Measurements from ENCODE around the gene TRIM8. TPM values are rescaled to one million over a fixed set of nuclear protein-coding genes. Genes with fewer than 3 reads are reported as not detected.
A peak's percentile ranks its signal among the peaks of the same experiment; 100 is the strongest.

The TRIM8 gene
- total RNA-seq, 6 experiments from 2014 or later = 34.7 to 99.8 (median 41.2) TPM

- WGBS (ENCODE audit: insufficient coverage, low coverage, low lambda C conversion rate, missing lambda C conversion rate) = 35% methylated on average over 5 of the region's 9 CpGs
- Histone ChIP-seq H3K4me1 (peaks cover 0 to 26% (median 8%) of the 10 kb centered on the region in 4 donors), H3K4me3 (no peak overlapping the region), H3K27me3 (no peaks in the 10 kb centered on the region), H3K36me3 (no peaks in the 10 kb centered on the region), H3K27ac (peak overlapping the region; percentile 27 to 93 (median 73)), H3K9me3 (no peaks in the 10 kb centered on the region)
- peak; percentile 75 to 92 (median 88) for ATAC-seq
- intact Hi-C loops (cut with DNase I) = no loop called here
- TF ChIP-seq, protein P1, sequence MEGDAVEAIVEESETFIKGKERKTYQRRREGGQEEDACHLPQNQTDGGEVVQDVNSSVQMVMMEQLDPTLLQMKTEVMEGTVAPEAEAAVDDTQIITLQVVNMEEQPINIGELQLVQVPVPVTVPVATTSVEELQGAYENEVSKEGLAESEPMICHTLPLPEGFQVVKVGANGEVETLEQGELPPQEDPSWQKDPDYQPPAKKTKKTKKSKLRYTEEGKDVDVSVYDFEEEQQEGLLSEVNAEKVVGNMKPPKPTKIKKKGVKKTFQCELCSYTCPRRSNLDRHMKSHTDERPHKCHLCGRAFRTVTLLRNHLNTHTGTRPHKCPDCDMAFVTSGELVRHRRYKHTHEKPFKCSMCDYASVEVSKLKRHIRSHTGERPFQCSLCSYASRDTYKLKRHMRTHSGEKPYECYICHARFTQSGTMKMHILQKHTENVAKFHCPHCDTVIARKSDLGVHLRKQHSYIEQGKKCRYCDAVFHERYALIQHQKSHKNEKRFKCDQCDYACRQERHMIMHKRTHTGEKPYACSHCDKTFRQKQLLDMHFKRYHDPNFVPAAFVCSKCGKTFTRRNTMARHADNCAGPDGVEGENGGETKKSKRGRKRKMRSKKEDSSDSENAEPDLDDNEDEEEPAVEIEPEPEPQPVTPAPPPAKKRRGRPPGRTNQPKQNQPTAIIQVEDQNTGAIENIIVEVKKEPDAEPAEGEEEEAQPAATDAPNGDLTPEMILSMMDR (IDR thresholded peaks at IDR 0.05) = no peak
- TF ChIP-seq POLR2A (IDR thresholded peaks at IDR 0.05) = no peak
- peak in 2 of 3 donors; percentile 84 to 88 for DNase-seq
Observed at GRCh38 chr10:102627736-102628293, 16.5 kb upstream of the TRIM8 start.

DNA sequence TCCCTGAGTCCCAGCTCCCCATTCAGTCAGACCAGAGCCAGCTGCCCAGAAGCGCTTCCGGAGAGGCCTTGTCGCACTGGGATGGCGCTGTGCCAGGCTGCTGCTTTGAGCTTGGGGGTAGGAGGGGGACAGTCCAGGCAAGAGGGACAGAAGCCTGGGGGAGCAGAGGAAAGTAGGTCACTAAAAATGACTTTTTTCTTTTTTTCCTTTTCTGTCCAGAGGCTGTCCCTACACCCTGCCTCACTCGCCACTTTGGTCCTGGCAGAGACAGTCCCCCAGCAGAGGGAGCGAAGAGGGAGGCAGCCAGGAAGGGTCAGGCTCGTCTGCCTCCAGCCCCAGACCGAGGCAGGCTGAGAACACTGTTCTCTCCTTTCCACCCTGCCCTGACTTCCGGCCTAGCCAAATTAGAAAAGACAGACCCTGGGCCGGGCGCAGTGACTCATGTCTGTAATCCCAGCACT is 15.8 kb upstream of the TRIM8 start:
- Histone ChIP-seq H3K27me3 (no peaks in the 10 kb centered on the region), H3K4me3 (no peak overlapping the region), H3K9me3 (no peaks in the 10 kb centered on the region), H3K36me3 (no peaks in the 10 kb centered on the region), H3K4me1 (peaks cover 0 to 28% (median 8%) of the 10 kb centered on the region in 4 donors), H3K27ac (peak overlapping the region; percentile 27 to 93 (median 73))
- ATAC-seq (peak; percentile 14 to 38 (median 26)), DNase-seq (peak; percentile 70 to 75 (median 72))
- no peak for TF ChIP-seq POLR2A (IDR thresholded peaks at IDR 0.05)
- TF ChIP-seq, protein P1 (IDR thresholded peaks at IDR 0.05) = no peak
- WGBS (ENCODE audit: insufficient coverage, low coverage, low lambda C conversion rate, missing lambda C conversion rate) = 54% methylated on average over 6 of the region's 11 CpGs
- intact Hi-C loops (cut with DNase I) = no loop called here

DNA sequence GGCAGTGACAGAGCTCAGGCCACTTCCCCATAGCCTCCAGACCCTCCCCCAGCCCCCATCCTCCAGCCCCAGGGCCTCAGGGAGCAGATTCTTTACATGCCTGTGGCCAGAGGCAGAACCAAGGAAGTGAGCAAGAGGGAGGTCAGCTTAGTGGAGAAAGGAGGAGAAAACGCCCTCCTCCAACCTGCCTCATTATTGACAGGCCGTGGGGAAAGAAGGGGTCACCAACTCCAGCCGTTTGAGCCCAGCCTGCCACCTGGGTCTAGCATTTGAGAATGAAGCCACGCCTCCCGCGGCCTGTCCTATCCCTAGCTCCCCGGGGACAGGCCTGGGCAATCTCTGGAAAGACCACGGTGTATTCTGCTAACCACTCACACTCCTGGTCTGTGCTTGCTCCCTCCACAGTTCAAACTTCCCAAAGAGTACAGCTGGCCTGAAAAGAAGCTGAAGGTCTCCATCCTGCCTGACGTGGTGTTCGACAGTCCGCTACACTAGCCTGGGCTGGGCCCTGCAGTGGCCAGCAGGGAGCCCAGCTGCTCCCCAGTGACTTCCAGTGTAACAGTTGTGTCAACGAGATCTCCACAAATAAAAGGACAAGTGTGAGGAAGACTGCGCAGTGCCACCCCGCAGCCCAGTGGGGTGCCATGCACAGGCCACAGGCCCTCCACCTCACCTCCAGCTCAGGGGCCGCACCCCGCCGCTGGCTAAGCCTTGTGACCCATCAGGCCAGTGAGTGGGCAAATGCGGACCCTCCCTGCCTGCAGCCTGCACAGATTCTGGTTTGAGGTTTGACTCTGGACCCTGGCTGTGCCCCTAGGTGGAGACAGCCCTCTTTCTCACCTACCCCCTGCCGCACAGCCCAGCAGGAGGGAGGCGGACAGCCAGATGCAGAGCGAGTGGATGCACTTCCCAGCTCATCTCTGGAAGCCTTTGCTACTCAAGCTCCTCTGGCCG is 14.3 kb upstream of the TRIM8 start:
- no peak for ATAC-seq
- no peaks in the 10 kb centered on the region for H3K27me3 ChIP-seq
- H3K4me1 ChIP-seq = peaks cover 0 to 28% (median 8%) of the 10 kb centered on the region in 4 donors
- H3K36me3 ChIP-seq = no peaks in the 10 kb centered on the region
- H3K4me3 ChIP-seq = no peak overlapping the region
- intact Hi-C loops (cut with DNase I) = no loop called here
- 98% methylated on average over 11 of the region's 22 CpGs for WGBS (ENCODE audit: insufficient coverage, low coverage, low lambda C conversion rate, missing lambda C conversion rate)
- TF ChIP-seq, protein P1 (IDR thresholded peaks at IDR 0.05) = no peak
- TF ChIP-seq POLR2A (IDR thresholded peaks at IDR 0.05) = no peak
- H3K27ac ChIP-seq = peak overlapping the region in 1 of 3 donors; percentile 93
- H3K9me3 ChIP-seq = no peaks in the 10 kb centered on the region
- DNase-seq = peak in 2 of 3 donors; percentile 22 to 45

GRCh38 chr10:102630663-102631062 is 13.6 kb upstream of the TRIM8 start:
- Histone ChIP-seq H3K27me3 (no peaks in the 10 kb centered on the region), H3K9me3 (no peaks in the 10 kb centered on the region), H3K4me3 (no peak overlapping the region), H3K36me3 (no peaks in the 10 kb centered on the region), H3K27ac (no peak overlapping the region), H3K4me1 (peaks cover 0 to 25% (median 8%) of the 10 kb centered on the region in 4 donors)
- TF ChIP-seq, protein P1 (IDR thresholded peaks at IDR 0.05) = no peak
- TF ChIP-seq POLR2A (IDR thresholded peaks at IDR 0.05) = no peak
- intact Hi-C loops (cut with DNase I) = no loop called here
- WGBS (ENCODE audit: insufficient coverage, low coverage, low lambda C conversion rate, missing lambda C conversion rate) = 83% methylated on average over 3 of the region's 6 CpGs
- DNase-seq = peak in 1 of 3 donors; percentile 29
- ATAC-seq = no peak
